ENCODE data around the gene CLIP1.

DNA sequence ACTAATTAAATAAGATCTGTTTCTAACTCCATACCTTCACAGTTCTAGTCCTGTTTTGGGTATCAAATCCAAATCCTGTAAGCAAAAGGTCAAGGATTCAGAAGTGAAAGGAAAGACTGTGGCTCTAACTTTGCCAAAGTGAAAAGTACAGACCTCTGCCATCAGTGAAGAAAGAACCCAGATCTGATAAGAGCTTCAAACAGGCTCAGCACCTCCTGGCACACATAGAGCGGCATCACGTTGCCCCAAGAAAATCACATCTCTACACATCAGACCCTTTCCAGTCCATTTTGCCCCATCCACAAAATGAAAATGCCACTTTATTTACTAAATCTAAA is 23.2 kb downstream of the CLIP1 start:
- TF ChIP-seq EZH2 (IDR thresholded peaks at IDR 0.05; ENCODE audit: insufficient read depth, poor library complexity, severe bottlenecking) = no peak
- TF ChIP-seq EZH2phosphoT487 (IDR thresholded peaks at IDR 0.05; ENCODE audit: insufficient read depth, low read depth) = no peak
